H54 (cell line): ENCODE results near the gene ARFGAP1.
"Not testable (repeated sequence)": the region's sequence is repeated elsewhere in the genome, so short reads cannot be mapped to it uniquely, and the experiment has no call there.

ENCODE experiments used
- DNase-seq: peaks from one replicate; pipeline ENCODE4 v3.0.0; 2011; ENCODE audit warnings: low spot score, mixed read lengths; ENCODE audit not compliant: insufficient read length
- FAIRE-seq: peaks from 3 replicates; lab custom pipeline; 2011; peaks lifted over from hg19 to GRCh38; lab: Jason Lieb, UNC
- POLR2A ChIP-seq: IDR thresholded peaks from 2 replicates; pipeline ENCODE4 v1.6.1; 2011; ENCODE audit warnings: low read depth, mild to moderate bottlenecking, low read length

Gene ARFGAP1

GRCh38 chr20:63247671-63248228 lies 24.9 kb upstream of the ARFGAP1 start:
- no peak for TF ChIP-seq POLR2A
- DNase-seq (no peak), FAIRE-seq (no peak)

- DNase-seq = no peak
- no peak for FAIRE-seq
- no peak for TF ChIP-seq POLR2A
Observed at GRCh38 chr20:63248835-63249591, 23.6 kb upstream of the ARFGAP1 start.

GRCh38 chr20:63249891-63250290 lies 22.7 kb upstream of the ARFGAP1 start:
- no peak for FAIRE-seq
- no peak for TF ChIP-seq POLR2A
- no peak for DNase-seq

DNA sequence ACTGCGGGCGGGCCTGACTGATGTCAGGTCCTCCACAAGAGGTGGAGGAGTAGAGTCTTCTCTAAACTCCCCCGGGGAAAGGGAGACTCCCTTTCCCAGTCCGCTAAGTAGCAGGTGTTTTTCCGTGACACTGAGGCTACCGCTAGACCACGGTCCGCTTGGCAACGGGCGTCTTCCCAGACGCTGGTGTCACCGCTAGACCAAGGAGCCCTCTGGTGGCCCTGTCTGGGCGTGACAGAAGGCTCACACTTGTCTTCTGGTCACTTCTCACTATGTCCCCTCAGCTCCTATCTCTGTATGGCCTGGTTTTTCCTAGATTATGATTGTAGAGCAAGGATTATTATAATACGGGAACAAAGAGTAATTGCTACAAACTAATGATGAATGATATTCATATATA lies 21.3 kb upstream of the ARFGAP1 start:
- not testable (repeated sequence) for DNase-seq, FAIRE-seq

DNA sequence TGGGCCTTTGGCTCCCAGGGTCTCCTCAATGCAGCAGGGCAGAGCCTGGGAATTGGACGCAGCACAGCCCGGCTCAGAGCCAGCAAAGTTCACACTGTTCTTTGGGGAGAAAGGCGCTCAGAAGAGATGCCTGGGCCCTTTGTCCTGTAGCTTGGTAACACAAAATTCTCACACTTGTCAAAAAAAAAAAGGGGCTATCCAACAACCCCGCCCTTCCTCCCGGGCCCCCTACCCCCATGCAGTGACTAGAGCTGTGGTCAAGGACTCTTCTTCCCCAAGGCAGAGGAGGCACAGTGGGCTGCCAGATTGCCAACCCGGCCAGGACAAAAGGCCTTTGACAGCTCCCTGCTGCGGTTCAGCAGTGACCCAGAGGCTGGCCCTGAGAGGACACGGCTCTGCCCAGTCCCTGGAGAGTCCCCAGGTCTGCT lies 20.3 kb upstream of the ARFGAP1 start:
- DNase-seq = no peak
- FAIRE-seq = no peak
- no peak for TF ChIP-seq POLR2A

GRCh38 chr20:63253065-63253437 lies 19.6 kb upstream of the ARFGAP1 start:
- no peak for FAIRE-seq
- TF ChIP-seq POLR2A = no peak
- DNase-seq = no peak

- TF ChIP-seq POLR2A = no peak
- FAIRE-seq (no peak), DNase-seq (no peak)
Observed at GRCh38 chr20:63253438-63254231, 19.0 kb upstream of the ARFGAP1 start.

DNA sequence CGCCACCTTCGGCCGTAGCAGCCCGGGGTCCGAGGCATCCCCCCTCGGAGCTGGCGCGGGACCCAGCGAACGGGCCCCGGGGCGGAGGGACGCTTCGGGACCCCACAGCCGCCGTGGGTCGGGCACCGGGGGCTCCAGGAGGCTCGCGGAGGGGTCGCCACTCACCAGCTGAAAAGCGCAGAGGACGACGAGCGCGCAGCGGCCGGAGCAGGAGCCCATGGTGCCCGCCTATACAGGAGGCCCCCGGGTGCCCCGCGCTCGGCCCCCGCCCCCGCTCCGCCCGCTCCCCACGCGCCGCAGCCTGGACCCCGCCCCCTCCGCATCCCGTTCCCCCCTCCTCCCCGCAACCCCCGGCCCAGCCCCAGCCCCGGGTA lies 18.4 kb upstream of the ARFGAP1 start, which contains the start of gene NKAIN4:
Gene NKAIN4, minus strand, starts transcription at position 232 of the 374 bp plus-strand sequence. Its CDS starts 13 bp downstream, at position 219.
- no peak for DNase-seq
- no peak for FAIRE-seq
- no peak for TF ChIP-seq POLR2A

DNA sequence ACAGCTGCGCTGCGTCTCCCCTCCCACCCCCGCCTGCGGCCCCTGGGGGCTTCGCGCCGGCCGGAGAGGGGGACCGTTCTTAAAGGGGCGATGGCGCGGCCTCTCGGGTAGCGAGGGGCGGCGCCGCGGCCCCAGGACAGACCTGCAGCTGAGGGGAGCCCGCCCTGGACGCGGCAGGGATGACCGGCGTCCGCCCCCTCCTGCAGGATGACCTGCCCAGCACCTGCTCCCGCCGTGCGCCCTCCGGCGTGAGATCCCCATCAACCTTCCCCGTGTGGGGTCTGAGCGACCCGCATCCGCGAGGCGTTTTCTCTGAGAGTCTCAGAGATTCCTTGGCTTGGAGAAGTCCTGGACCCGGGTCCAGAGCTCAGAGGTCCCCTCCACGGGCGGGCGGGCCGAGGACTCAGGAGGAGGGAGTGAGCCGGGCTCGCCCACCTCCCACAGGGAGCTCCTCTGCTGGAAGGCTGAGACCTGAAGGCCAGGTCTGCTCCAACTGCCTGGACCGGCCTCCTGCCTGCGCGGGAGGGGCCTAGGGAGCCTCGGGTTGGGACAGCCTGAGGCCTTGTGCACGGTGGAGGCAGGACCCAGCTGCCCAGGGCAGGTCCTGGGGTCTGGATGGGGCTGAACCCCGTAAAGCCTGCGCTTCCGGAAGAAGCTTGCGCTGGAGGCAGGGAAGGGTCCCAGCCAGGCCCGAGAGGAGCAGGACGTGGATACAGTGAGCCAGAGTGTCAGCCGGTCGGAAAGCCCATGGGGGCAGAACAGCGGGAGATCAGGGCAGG lies 17.8 kb upstream of the ARFGAP1 start:
- FAIRE-seq (no peak), DNase-seq (no peak)
- no peak for TF ChIP-seq POLR2A

DNA sequence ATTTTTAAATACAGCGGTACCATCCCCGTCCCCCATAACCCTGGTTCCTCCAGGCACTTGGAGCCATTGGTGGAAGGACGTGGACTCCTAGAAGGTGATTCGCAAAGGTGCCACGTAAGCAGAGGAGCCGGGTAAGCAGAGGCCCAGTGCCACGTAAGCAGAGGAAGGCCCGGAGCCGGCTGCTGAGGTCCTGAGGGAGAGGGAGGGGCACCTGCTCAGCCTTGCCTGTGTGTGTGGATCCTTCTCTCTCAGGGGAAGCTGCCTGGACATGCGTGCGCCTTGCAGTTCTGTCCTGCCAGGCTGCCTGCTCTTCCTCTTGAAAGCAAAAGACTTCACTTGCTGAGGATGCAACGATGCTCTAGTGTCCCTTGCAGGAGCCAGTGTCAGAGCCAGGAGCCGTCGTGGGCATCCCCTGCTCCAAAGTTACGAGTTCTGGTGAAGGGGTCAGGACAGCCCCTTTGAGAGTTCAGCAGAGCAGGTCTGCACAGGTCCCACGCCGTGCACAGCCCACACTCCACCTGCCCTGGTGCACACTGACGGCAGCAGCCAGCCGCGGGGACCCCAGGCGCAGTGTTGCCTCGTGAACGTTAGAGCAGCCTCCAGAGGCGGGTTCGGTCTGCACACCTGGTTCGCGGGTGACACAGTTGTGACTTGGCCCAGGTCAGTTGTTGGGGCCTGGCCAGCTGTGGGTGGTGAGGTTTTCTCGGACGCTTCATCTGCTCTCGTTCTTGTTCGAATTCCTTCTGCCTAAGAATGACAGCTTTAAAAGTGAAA lies 16.5 kb upstream of the ARFGAP1 start:
- no peak for FAIRE-seq
- no peak for DNase-seq
- TF ChIP-seq POLR2A = no peak

GRCh38 chr20:63256954-63257353 lies 15.7 kb upstream of the ARFGAP1 start:
- TF ChIP-seq POLR2A = no peak
- FAIRE-seq (no peak), DNase-seq (no peak)

GRCh38 chr20:63257629-63258028 lies 15.0 kb upstream of the ARFGAP1 start:
- no peak for FAIRE-seq
- no peak for DNase-seq
- TF ChIP-seq POLR2A = no peak

GRCh38 chr20:63258781-63259180 lies 13.8 kb upstream of the ARFGAP1 start:
- no peak for FAIRE-seq

More at GRCh38 chr20:63258781-63259180, 13.8 kb upstream of the ARFGAP1 start:
- DNase-seq = no peak
- TF ChIP-seq POLR2A = no peak
